SK-N-SH (cell line): ENCODE measurements around the gene ZNF503. TPM values are rescaled to one million over a fixed set of nuclear protein-coding genes. Genes with fewer than 3 reads are reported as not detected.

Experiments
- CTCF ChIA-PET: fragments of 300-600, 350-600 bp; formaldehyde crosslinking; extraction: SDS; loops from one replicate; lab custom pipeline; 2021; lab: Yijun Ruan, JAX
- POLR2A ChIA-PET: fragments of 350-600 bp; sonication (Branson Sonifier 250); formaldehyde crosslinking; extraction: SDS; loops from one replicate; lab custom pipeline; 2020; ENCODE audit warnings: antibody characterized with exemption, inconsistent platforms; lab: Yijun Ruan, JAX
- DNase-seq: peaks from one replicate; pipeline ENCODE4 v3.0.0; 2012
- H2AFZ ChIP-seq: fragments of 200-600 bp; sonication (generic); 2 replicates; pipeline ENCODE4 v1.8.1; 2016; ENCODE audit warnings: antibody characterized with exemption, mild to moderate bottlenecking, low read depth
- H3F3A ChIP-seq: fragments of 200-600 bp; sonication (generic); replicated peaks from 2 replicates; pipeline ENCODE3; 2016; ENCODE audit warnings: antibody characterized with exemption, mild to moderate bottlenecking; ENCODE audit not compliant: insufficient read depth
- H3K27ac ChIP-seq, 2 experiments: fragments of 200-500 bp in 1 of 2; fragments of 200-600 bp in 1 of 2; sonication (Bioruptor generic) in 1 of 2; sonication (generic), shearing (Covaris generic) in 1 of 2; 2 replicates each; pipeline versions ENCODE4 v1.5.1 to v1.6.1; 2014 to 2016; ENCODE audit warnings: low read depth in 2 of 2, inconsistent platforms in 1 of 2, low read length in 1 of 2, mild to moderate bottlenecking in 1 of 2, mixed read lengths in 1 of 2
- H3K27me3 ChIP-seq: fragments of 200-600 bp; sonication (generic), shearing (Covaris generic); 2 replicates; pipeline ENCODE4 v1.6.1; 2016; ENCODE audit warnings: mixed run types; ENCODE audit not compliant: insufficient read depth
- H3K36me3 ChIP-seq, 2 experiments: fragments of 200-500 bp in 1 of 2; fragments of 200-600 bp in 1 of 2; sonication (Bioruptor generic) in 1 of 2; sonication (generic) in 1 of 2; replicated peaks in 1 of 2; 2 replicates each; pipeline versions ENCODE3 to v1.5.1; 2014 to 2016; ENCODE audit warnings: low read length in 1 of 2, mild to moderate bottlenecking in 1 of 2; ENCODE audit not compliant: insufficient read depth in 2 of 2, control insufficient read depth in 1 of 2
- H3K4me1 ChIP-seq, 2 experiments: fragments of 200-500 bp in 1 of 2; fragments of 200-600 bp in 1 of 2; sonication (Bioruptor generic) in 1 of 2; sonication (generic), shearing (Covaris generic) in 1 of 2; 2 replicates each; pipeline versions ENCODE4 v1.5.1 to v1.6.1; 2014 to 2016; ENCODE audit warnings: low read depth in 1 of 2, low read length in 1 of 2, mixed run types in 1 of 2; ENCODE audit not compliant: insufficient read depth in 2 of 2, control insufficient read depth in 1 of 2
- H3K4me2 ChIP-seq: fragments of 200-600 bp; sonication (generic), shearing (Covaris generic); 2 replicates; pipeline ENCODE4 v1.6.1; 2017; ENCODE audit warnings: mixed run types
- H3K4me3 ChIP-seq, 2 experiments: fragments of 200-500 bp in 1 of 2; fragments of 200-600 bp in 1 of 2; sonication (Bioruptor generic) in 1 of 2; sonication (generic), shearing (Covaris generic) in 1 of 2; 2 replicates each; pipeline versions ENCODE4 v1.5.1 to v1.8.1; 2014 to 2016; ENCODE audit warnings: low read depth in 2 of 2, inconsistent platforms in 1 of 2, low read length in 1 of 2, mild to moderate bottlenecking in 1 of 2, mixed read lengths in 1 of 2, moderate library complexity in 1 of 2
- H3K79me2 ChIP-seq: fragments of 200-600 bp; sonication (generic); 2 replicates; pipeline ENCODE4 v1.8.1; 2017; ENCODE audit warnings: mild to moderate bottlenecking; ENCODE audit not compliant: insufficient read depth
- H3K9ac ChIP-seq: fragments of 200-600 bp; sonication (generic); 2 replicates; pipeline ENCODE4 v1.6.1; 2017; ENCODE audit warnings: mixed run types
- H3K9me2 ChIP-seq: fragments of 200-600 bp; sonication (generic); 2 replicates; pipeline ENCODE4 v1.6.1; 2017; ENCODE audit warnings: mixed run types
- H3K9me3 ChIP-seq: fragments of 200-600 bp; sonication (generic); 2 replicates; pipeline ENCODE4 v1.6.1; 2017; ENCODE audit warnings: mixed run types, mild to moderate bottlenecking, moderate library complexity
- H4K20me1 ChIP-seq: fragments of 200-600 bp; sonication (generic); 2 replicates; pipeline ENCODE4 v1.6.1; 2017; ENCODE audit warnings: mild to moderate bottlenecking, mixed run types; ENCODE audit not compliant: insufficient read depth
- CHD2 ChIP-seq: fragments of 150-350 bp; IDR thresholded peaks from 2 replicates; pipeline ENCODE4 v1.6.1; 2018; ENCODE audit warnings: low read length; ENCODE audit not compliant: partially characterized antibody
- CTCF ChIP-seq: fragments of 200-600 bp; sonication (generic); IDR thresholded peaks from 2 replicates; pipeline ENCODE4 v1.6.1; 2017; ENCODE audit warnings: antibody characterized with exemption, mild to moderate bottlenecking, moderate library complexity
- ELF1 ChIP-seq: IDR thresholded peaks from 2 replicates; pipeline ENCODE4 v1.4.0; 2012
- FOSL2 ChIP-seq: IDR thresholded peaks from 2 replicates; pipeline ENCODE4 v1.4.0; 2012; ENCODE audit warnings: low read depth, mild to moderate bottlenecking, moderate library complexity, borderline replicate concordance
- FOXM1 ChIP-seq: IDR thresholded peaks from 2 replicates; pipeline ENCODE4 v1.4.0; 2012; ENCODE audit warnings: low read depth, mild to moderate bottlenecking
- GABPA ChIP-seq: IDR thresholded peaks from 2 replicates; pipeline ENCODE4 v1.4.0; 2012; ENCODE audit warnings: low read depth, mild to moderate bottlenecking
- MAX ChIP-seq: IDR thresholded peaks from 2 replicates; pipeline ENCODE4 v1.4.0; 2012; ENCODE audit warnings: low read depth
- NFIC ChIP-seq: IDR thresholded peaks from 2 replicates; pipeline ENCODE4 v1.4.0; 2012; ENCODE audit warnings: borderline replicate concordance
- POLR2AphosphoS5 ChIP-seq: IDR thresholded peaks from 2 replicates; pipeline ENCODE4 v1.6.1; 2012; ENCODE audit warnings: low read depth, low read length
- RCOR1 ChIP-seq: fragments of 150-350 bp; IDR thresholded peaks from 2 replicates; pipeline ENCODE4 v1.6.1; 2017; ENCODE audit warnings: antibody characterized with exemption, low read length
- RXRA ChIP-seq: IDR thresholded peaks from 2 replicates; pipeline ENCODE4 v1.4.0; 2012; ENCODE audit warnings: low read depth, mild to moderate bottlenecking, borderline replicate concordance
- SIN3A ChIP-seq: IDR thresholded peaks from 2 replicates; pipeline ENCODE4 v1.6.1; 2012; ENCODE audit warnings: low read depth, mild to moderate bottlenecking, low read length, moderate library complexity, borderline replicate concordance
- SMC3 ChIP-seq: IDR thresholded peaks from 2 replicates; pipeline ENCODE4 v1.6.1; 2012; ENCODE audit warnings: low read depth, low read length, improper control_type of control experiment
- TEAD4 ChIP-seq: IDR thresholded peaks from 2 replicates; pipeline ENCODE4 v1.4.0; 2012; ENCODE audit warnings: mild to moderate bottlenecking, borderline replicate concordance; ENCODE audit not compliant: insufficient read depth
- YY1 ChIP-seq: IDR thresholded peaks from 2 replicates; pipeline ENCODE4 v1.4.0; 2012; ENCODE audit warnings: low read depth, mild to moderate bottlenecking
- ZBTB33 ChIP-seq: IDR thresholded peaks from 2 replicates; pipeline ENCODE4 v1.4.0; 2012; ENCODE audit warnings: low read depth, borderline replicate concordance
- WGBS: methylation state at CpG from one replicate; pipeline ENCODE4 v1.1.6; 2017; ENCODE audit warnings: low lambda C conversion rate; 5-methylcytosine and 5-hydroxymethylcytosine counted together
- polyA plus RNA-seq, 3 experiments: library from polyadenylated mRNA; depleted of rRNA; stranded (reverse); fragments of >200 nt; gene quantifications; 2 replicates each; pipeline ENCODE4 v1.2.3, GENCODE V29; 2012
- TF ChIP-seq, protein P1 (sequence below): fragments of 150-350 bp; IDR thresholded peaks from 2 replicates; pipeline ENCODE4 v1.6.1; 2016; ENCODE audit warnings: mild to moderate bottlenecking, low read depth, low read length
- TF ChIP-seq, protein P2 (sequence below): IDR thresholded peaks from 2 replicates; pipeline ENCODE4 v1.6.1; 2012; ENCODE audit warnings: mild to moderate bottlenecking, low read depth, low read length, moderate library complexity

ZNF503 gene
- polyA plus RNA-seq, 1 of the 3 experiments (the other 2 are of a cell fraction), result 5.9 TPM

- Histone ChIP-seq H3K4me1 (peaks cover 0 to 12% of the 10 kb centered on the region in 2 experiments; a peak in 2 of 4 replicates), H3K9me2 (no peaks in the 10 kb centered on the region), H3K4me3 (no peak overlapping the region), H3F3A (peaks cover 7% of the 10 kb centered on the region), H4K20me1 (peaks cover 33% of the 10 kb centered on the region), H3K79me2 (peaks cover 40% of the 10 kb centered on the region), H3K9me3 (no peaks in the 10 kb centered on the region), H3K36me3 (peaks cover 15 to 41% of the 10 kb centered on the region in 2 experiments)
- POLR2A ChIA-PET, result no interaction called here
- DNase-seq, result no peak
- no peak for TF ChIP-seq GABPA
- no peak for TF ChIP-seq RXRA
- no peak for TF ChIP-seq FOXM1
- TF ChIP-seq MAX, result no peak
- no peak for TF ChIP-seq CHD2
- no peak for TF ChIP-seq YY1
- TF ChIP-seq ELF1, result no peak
- no peak for TF ChIP-seq POLR2AphosphoS5
- no peak for TF ChIP-seq NFIC
- TF ChIP-seq RCOR1, result no peak
- TF ChIP-seq SMC3, result no peak
- TF ChIP-seq SIN3A, result no peak
- TF ChIP-seq FOSL2, result no peak
- TF ChIP-seq TEAD4, result no peak
- TF ChIP-seq CTCF, result no peak
- TF ChIP-seq, protein P1, sequence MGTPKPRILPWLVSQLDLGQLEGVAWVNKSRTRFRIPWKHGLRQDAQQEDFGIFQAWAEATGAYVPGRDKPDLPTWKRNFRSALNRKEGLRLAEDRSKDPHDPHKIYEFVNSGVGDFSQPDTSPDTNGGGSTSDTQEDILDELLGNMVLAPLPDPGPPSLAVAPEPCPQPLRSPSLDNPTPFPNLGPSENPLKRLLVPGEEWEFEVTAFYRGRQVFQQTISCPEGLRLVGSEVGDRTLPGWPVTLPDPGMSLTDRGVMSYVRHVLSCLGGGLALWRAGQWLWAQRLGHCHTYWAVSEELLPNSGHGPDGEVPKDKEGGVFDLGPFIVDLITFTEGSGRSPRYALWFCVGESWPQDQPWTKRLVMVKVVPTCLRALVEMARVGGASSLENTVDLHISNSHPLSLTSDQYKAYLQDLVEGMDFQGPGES, result no peak
- TF ChIP-seq ZBTB33, result no peak
- TF ChIP-seq, protein P2, sequence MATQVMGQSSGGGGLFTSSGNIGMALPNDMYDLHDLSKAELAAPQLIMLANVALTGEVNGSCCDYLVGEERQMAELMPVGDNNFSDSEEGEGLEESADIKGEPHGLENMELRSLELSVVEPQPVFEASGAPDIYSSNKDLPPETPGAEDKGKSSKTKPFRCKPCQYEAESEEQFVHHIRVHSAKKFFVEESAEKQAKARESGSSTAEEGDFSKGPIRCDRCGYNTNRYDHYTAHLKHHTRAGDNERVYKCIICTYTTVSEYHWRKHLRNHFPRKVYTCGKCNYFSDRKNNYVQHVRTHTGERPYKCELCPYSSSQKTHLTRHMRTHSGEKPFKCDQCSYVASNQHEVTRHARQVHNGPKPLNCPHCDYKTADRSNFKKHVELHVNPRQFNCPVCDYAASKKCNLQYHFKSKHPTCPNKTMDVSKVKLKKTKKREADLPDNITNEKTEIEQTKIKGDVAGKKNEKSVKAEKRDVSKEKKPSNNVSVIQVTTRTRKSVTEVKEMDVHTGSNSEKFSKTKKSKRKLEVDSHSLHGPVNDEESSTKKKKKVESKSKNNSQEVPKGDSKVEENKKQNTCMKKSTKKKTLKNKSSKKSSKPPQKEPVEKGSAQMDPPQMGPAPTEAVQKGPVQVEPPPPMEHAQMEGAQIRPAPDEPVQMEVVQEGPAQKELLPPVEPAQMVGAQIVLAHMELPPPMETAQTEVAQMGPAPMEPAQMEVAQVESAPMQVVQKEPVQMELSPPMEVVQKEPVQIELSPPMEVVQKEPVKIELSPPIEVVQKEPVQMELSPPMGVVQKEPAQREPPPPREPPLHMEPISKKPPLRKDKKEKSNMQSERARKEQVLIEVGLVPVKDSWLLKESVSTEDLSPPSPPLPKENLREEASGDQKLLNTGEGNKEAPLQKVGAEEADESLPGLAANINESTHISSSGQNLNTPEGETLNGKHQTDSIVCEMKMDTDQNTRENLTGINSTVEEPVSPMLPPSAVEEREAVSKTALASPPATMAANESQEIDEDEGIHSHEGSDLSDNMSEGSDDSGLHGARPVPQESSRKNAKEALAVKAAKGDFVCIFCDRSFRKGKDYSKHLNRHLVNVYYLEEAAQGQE, result no peak
- TF ChIP-seq, all 33 proteins: peak for 0
- H3K27me3 ChIP-seq, result no peaks in the 10 kb centered on the region
- H2AFZ ChIP-seq, result no peak overlapping the region
- WGBS, result 96% methylated on average over 32 of the region's 65 CpGs
- no peak overlapping the region for H3K9ac ChIP-seq
- CTCF ChIA-PET, result interaction anchor here (0.6 kb wide), 1 partner anchor 412 kb away, joined by 3 read pairs; no protein-coding TSS in a partner anchor
- H3K27ac ChIP-seq, result no peak overlapping the region
- no peak overlapping the region for H3K4me2 ChIP-seq
Observed at GRCh38 chr10:75395932-75396630, 5.5 kb downstream of the ZNF503 start.
